K562 (cell line): ENCODE results near the gene NXPH4. TPM values are rescaled to one million over a fixed set of nuclear protein-coding genes. Genes with fewer than 3 reads are reported as not detected.

Source experiments
- BMI1 ChIP-seq: fragments of 150-350 bp; IDR thresholded peaks from 2 replicates; pipeline ENCODE4 v1.6.1; 2014; ENCODE audit warnings: low read length
- ELF4 ChIP-seq: fragments of 450-650 bp; formaldehyde crosslinking; IDR thresholded peaks from 2 replicates; pipeline ENCODE4 v1.4.0; 2022; ENCODE audit warnings: missing genetic modification characterization
- ETV5 ChIP-seq: sonication (generic); formaldehyde crosslinking; IDR thresholded peaks from 2 replicates; pipeline ENCODE4 v1.4.0; 2020; ENCODE audit warnings: low read depth, mild to moderate bottlenecking, missing genetic modification reagents
- HDAC1 ChIP-seq, 2 experiments: fragments of 450-650 bp; IDR thresholded peaks; 2 replicates each; pipeline ENCODE4 v1.6.1; 2016 to 2017; ENCODE audit warnings: inconsistent platforms in 1 of 2, mild to moderate bottlenecking in 1 of 2, moderate library complexity in 1 of 2
- LEF1 ChIP-seq: fragments of 450-650 bp; IDR thresholded peaks from 2 replicates; pipeline ENCODE4 v1.6.1; 2016; ENCODE audit warnings: mild to moderate bottlenecking
- MED1 ChIP-seq: sonication (generic); formaldehyde crosslinking; IDR thresholded peaks from 2 replicates; pipeline ENCODE4 v1.8.1; 2023; ENCODE audit warnings: missing genetic modification reagents, borderline replicate concordance
- SLC30A9 ChIP-seq: fragments of 250-450 bp; sonication (Bioruptor Pico); IDR thresholded peaks from 2 replicates; pipeline ENCODE4 v1.8.0; 2022; ENCODE audit warnings: mild to moderate bottlenecking, moderate library complexity
- TEAD1 ChIP-seq, 2 experiments: fragments of 450-650 bp in 1 of 2; sonication (generic) in 1 of 2; formaldehyde crosslinking; IDR thresholded peaks; 2 replicates each; pipeline versions ENCODE4 v1.4.0 to v1.8.0; 2020 to 2022; ENCODE audit warnings: mild to moderate bottlenecking in 2 of 2, missing genetic modification reagents in 1 of 2
- ZBTB7A ChIP-seq: IDR thresholded peaks from 2 replicates; pipeline ENCODE4 v1.6.1; 2011; ENCODE audit warnings: low read depth, mild to moderate bottlenecking, low read length, moderate library complexity, borderline replicate concordance; ENCODE audit not compliant: control insufficient read depth
- polyA plus RNA-seq, 8 experiments: library from polyadenylated mRNA; depleted of rRNA in 4 of 8; stranded (reverse) in 5 of 8; unstranded in 3 of 8; fragments of >200 nt; fragmentation: Nextera tagmentation in 2 of 8; fragmentation: Illumina TruSeq in 1 of 8; extraction: Ambion mirVana in 2 of 8; extraction: Trizol in 1 of 8; gene quantifications; 2 replicates each; pipeline versions ENCODE4 v1.2.1 to v1.2.3, GENCODE V29; 2011 to 2014; ENCODE audit warnings: inconsistent platforms in 1 of 8, missing spikeins in 1 of 8
- total RNA-seq, 7 experiments: library from RNA; depleted of rRNA in 6 of 7; stranded (reverse); fragments of >200 nt in 6 of 7; fragmentation: Illumina TruSeq in 2 of 7; extraction: Trizol in 2 of 7; gene quantifications; 2 replicates each; pipeline versions ENCODE4 v1.2.1 to v1.2.3, GENCODE V29; 2011 to 2021; ENCODE audit warnings: low replicate concordance in 1 of 7
- TF ChIP-seq, protein P1 (sequence below), 3 experiments: IDR thresholded peaks in 2 of 3; conservative IDR thresholded peaks in 1 of 3; 2 replicates each; pipeline ENCODE4 v1.5.1; 2011 to 2012; ENCODE audit warnings: low read length in 3 of 3, mild to moderate bottlenecking in 3 of 3, control low read depth in 2 of 3, improper control_type of control experiment in 1 of 3, inconsistent platforms in 1 of 3, low read depth in 1 of 3, mixed read lengths in 1 of 3, moderate library complexity in 1 of 3; ENCODE audit not compliant: insufficient read depth in 2 of 3
- TF ChIP-seq, protein P2 (sequence below): fragments of 250-450 bp; sonication (Bioruptor Pico); IDR thresholded peaks from 2 replicates; pipeline ENCODE4 v1.9.0; 2021; ENCODE audit warnings: mild to moderate bottlenecking, inconsistent platforms
- TF ChIP-seq, protein P3 (sequence below): fragments of 150-350 bp; IDR thresholded peaks from 2 replicates; pipeline ENCODE4 v1.6.1; 2014; ENCODE audit warnings: low read depth, mild to moderate bottlenecking, low read length, borderline replicate concordance
- TF ChIP-seq, protein P4 (sequence below): fragments of 250-450 bp; sonication (Bioruptor Pico); IDR thresholded peaks from 2 replicates; pipeline ENCODE4 v1.5.0; 2020; ENCODE audit warnings: mild to moderate bottlenecking, borderline replicate concordance
- TF ChIP-seq, protein P5 (sequence below): sonication (generic); formaldehyde crosslinking; IDR thresholded peaks from 2 replicates; pipeline ENCODE4 v1.9.0; 2022; ENCODE audit warnings: mild to moderate bottlenecking, missing genetic modification reagents

NXPH4 gene
- total and polyA plus RNA-seq, 9 of the 15 experiments (the other 6 are each of a cell fraction or from before 2014, with no cell fraction given): 0.49 to 2.7 (median 1.1) TPM; not detected in 4

DNA sequence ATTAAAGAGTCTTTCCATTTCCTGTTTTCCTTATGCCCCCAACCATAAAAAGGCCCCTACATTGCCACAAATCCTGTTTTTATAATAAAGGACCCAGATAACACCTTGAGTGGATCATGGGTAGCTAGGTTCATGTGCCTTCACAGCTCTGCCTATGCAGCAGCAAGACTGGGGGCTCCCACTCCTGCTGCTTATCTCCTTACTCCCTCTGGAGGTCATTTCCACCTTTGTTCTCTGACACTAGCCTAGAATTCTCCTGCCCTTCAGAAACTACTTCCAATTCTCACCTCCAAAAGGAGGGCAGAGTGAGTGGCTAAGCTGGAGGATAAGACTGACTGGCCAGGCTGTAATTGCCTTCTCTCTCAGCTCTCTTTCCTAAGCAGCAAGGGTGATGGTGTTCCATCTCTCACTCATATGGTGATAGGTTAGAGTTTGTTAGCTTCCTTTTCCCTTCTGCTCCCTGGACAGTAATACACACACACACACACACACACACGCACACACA is 54.4 kb downstream of the NXPH4 start (continued):
- no peak for TF ChIP-seq LEF1
- TF ChIP-seq, protein P1, sequence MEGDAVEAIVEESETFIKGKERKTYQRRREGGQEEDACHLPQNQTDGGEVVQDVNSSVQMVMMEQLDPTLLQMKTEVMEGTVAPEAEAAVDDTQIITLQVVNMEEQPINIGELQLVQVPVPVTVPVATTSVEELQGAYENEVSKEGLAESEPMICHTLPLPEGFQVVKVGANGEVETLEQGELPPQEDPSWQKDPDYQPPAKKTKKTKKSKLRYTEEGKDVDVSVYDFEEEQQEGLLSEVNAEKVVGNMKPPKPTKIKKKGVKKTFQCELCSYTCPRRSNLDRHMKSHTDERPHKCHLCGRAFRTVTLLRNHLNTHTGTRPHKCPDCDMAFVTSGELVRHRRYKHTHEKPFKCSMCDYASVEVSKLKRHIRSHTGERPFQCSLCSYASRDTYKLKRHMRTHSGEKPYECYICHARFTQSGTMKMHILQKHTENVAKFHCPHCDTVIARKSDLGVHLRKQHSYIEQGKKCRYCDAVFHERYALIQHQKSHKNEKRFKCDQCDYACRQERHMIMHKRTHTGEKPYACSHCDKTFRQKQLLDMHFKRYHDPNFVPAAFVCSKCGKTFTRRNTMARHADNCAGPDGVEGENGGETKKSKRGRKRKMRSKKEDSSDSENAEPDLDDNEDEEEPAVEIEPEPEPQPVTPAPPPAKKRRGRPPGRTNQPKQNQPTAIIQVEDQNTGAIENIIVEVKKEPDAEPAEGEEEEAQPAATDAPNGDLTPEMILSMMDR (IDR thresholded peaks at IDR 0.05 in 2 of 3, conservative IDR thresholded peaks at IDR 0.05 in 1 of 3; ENCODE audit: insufficient read depth in 2 of 3, low read depth in 1 of 3, low read length in 3 of 3): peak; percentile 16 to 40 (median 27); a peak in 3 of 6 replicates
- no peak for TF ChIP-seq ELF4 (CRISPR knock-in tag)
- TF ChIP-seq, protein P2, sequence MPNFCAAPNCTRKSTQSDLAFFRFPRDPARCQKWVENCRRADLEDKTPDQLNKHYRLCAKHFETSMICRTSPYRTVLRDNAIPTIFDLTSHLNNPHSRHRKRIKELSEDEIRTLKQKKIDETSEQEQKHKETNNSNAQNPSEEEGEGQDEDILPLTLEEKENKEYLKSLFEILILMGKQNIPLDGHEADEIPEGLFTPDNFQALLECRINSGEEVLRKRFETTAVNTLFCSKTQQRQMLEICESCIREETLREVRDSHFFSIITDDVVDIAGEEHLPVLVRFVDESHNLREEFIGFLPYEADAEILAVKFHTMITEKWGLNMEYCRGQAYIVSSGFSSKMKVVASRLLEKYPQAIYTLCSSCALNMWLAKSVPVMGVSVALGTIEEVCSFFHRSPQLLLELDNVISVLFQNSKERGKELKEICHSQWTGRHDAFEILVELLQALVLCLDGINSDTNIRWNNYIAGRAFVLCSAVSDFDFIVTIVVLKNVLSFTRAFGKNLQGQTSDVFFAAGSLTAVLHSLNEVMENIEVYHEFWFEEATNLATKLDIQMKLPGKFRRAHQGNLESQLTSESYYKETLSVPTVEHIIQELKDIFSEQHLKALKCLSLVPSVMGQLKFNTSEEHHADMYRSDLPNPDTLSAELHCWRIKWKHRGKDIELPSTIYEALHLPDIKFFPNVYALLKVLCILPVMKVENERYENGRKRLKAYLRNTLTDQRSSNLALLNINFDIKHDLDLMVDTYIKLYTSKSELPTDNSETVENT: no peak
- TF ChIP-seq ETV5 (CRISPR knock-in tag): no peak
- no peak for TF ChIP-seq BMI1
- TF ChIP-seq TEAD1 (CRISPR knock-in tag; IDR thresholded peaks at IDR 0.05): no peak
- TF ChIP-seq, protein P3, sequence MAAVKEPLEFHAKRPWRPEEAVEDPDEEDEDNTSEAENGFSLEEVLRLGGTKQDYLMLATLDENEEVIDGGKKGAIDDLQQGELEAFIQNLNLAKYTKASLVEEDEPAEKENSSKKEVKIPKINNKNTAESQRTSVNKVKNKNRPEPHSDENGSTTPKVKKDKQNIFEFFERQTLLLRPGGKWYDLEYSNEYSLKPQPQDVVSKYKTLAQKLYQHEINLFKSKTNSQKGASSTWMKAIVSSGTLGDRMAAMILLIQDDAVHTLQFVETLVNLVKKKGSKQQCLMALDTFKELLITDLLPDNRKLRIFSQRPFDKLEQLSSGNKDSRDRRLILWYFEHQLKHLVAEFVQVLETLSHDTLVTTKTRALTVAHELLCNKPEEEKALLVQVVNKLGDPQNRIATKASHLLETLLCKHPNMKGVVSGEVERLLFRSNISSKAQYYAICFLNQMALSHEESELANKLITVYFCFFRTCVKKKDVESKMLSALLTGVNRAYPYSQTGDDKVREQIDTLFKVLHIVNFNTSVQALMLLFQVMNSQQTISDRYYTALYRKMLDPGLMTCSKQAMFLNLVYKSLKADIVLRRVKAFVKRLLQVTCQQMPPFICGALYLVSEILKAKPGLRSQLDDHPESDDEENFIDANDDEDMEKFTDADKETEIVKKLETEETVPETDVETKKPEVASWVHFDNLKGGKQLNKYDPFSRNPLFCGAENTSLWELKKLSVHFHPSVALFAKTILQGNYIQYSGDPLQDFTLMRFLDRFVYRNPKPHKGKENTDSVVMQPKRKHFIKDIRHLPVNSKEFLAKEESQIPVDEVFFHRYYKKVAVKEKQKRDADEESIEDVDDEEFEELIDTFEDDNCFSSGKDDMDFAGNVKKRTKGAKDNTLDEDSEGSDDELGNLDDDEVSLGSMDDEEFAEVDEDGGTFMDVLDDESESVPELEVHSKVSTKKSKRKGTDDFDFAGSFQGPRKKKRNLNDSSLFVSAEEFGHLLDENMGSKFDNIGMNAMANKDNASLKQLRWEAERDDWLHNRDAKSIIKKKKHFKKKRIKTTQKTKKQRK: no peak
- TF ChIP-seq ZBTB7A: no peak
- TF ChIP-seq, protein P4, sequence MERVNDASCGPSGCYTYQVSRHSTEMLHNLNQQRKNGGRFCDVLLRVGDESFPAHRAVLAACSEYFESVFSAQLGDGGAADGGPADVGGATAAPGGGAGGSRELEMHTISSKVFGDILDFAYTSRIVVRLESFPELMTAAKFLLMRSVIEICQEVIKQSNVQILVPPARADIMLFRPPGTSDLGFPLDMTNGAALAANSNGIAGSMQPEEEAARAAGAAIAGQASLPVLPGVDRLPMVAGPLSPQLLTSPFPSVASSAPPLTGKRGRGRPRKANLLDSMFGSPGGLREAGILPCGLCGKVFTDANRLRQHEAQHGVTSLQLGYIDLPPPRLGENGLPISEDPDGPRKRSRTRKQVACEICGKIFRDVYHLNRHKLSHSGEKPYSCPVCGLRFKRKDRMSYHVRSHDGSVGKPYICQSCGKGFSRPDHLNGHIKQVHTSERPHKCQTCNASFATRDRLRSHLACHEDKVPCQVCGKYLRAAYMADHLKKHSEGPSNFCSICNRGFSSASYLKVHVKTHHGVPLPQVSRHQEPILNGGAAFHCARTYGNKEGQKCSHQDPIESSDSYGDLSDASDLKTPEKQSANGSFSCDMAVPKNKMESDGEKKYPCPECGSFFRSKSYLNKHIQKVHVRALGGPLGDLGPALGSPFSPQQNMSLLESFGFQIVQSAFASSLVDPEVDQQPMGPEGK (CRISPR knock-in tag): no peak
- TF ChIP-seq HDAC1 (IDR thresholded peaks at IDR 0.05): no peak; a peak in 1 of 4 replicates
- TF ChIP-seq MED1 (CRISPR knock-in tag): no peak
- TF ChIP-seq SLC30A9 (CRISPR knock-in tag): no peak
- TF ChIP-seq, protein P5, sequence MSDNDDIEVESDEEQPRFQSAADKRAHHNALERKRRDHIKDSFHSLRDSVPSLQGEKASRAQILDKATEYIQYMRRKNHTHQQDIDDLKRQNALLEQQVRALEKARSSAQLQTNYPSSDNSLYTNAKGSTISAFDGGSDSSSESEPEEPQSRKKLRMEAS (CRISPR knock-in tag): no peak
- TF ChIP-seq, all 486 proteins: peak for 4
